NCI-H2196 (cell line): Measurements from ENCODE around the gene FATE1.
"Not testable (repeated sequence)": the region's sequence is repeated elsewhere in the genome, so short reads cannot be mapped to it uniquely, and the experiment has no call there.

Experiments
- DNase-seq: peaks from one replicate; lab custom pipeline; 2025; ENCODE audit not compliant: unreplicated experiment; lab: John Stamatoyannopoulos, UW

FATE1 gene

DNA sequence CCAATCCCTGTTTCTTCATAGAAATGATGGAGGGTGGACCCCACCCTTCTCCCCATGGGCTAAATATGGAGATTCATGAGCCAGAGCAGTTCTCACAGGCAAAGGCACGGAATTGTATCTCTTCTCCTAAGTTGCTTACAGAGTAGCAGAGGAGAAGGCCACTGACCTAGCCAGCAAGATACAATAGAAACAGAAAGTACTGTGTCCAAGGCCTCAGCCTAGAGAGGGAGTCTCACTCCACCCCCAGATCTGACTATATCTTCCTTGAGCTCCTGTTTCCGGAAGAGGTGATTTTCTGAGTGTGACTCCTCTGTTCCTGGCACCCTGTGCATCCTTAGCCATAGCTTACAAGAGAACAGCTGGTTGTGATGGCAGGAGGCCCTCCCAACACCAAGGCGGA is at the start of gene FATE1:
TSS of gene FATE1 (plus strand) at position 284 of the 400 bp plus-strand sequence. CDS start at position 369, 85 bp downstream.
- DNase-seq = no peak

DNA sequence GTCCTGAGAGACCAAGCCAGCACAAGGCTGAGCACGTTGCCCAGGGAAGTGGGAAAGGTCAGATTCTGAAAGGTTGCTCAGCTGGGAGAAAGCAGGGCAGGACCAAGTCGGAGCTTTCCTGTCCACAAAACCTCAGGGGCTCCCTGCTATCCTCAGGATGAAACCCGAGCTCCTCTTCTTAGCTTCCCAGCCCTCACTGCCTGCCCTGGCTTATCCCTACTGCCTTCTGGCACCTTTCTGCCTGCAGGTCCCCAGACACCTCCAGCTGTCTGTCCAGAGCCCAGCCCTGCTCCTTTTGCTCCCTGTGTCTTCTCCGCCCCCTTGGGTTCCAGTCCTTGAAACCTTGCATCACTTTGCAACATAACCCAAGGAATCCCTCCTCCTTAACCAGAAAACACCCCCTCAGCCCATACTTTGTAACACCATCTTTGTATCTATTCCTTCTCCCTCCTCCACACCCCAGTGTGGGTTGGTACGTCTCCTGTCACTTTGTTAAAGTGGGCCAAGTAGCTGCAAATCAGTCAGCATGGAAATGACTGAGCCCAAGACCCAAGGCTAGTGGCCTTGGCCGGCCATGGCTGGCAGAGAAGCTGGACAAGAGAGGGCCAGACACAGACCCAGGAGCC is 40.6 kb upstream of the FATE1 start:
- DNase-seq = no peak

- DNase-seq = no peak
Measured at GRCh38 chrX:151676196-151676595, 39.6 kb upstream of the FATE1 start.

- no peak for DNase-seq
Measured at GRCh38 chrX:151679798-151680402, 35.9 kb upstream of the FATE1 start.

DNA sequence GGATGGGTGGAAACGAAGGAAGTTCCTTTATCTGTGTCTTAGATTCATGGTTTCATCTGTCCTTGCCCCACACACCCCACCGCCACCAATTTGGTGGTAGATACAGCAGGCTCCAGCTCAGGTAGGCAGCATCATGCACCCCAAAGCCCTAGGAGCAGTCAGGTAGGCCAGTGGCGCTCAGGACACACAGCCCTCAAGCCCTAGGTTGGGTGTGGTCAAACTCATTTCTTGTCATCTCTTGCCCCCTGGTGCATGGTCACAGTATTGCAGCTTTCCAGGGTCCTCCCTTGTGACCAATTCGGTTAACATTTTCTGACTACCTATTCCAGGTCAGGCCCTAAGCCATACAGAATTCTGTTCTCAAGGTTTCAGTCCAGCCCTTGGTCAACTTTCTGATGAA is 35.0 kb upstream of the FATE1 start:
- peak; percentile 33 for DNase-seq

DNA sequence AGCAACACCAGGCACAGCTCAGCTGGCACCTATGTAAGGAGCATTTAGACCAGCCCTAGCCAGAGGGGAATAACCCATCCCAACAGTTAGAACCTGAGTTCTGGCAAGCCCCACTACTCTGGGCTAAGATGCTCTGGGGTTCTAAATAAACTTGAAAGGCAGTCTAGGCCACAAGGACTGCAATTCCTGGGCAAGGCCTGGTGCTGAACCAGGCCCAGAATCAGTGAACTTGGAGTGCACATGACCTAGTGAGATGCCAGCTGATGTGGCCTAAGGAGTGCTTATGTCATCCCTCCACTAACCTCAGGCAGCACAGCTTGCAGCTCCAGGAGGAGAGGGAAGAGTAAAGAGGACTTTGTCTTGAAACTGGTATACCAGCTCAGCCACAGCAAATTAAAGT is 28.2 kb upstream of the FATE1 start:
- no peak for DNase-seq

- DNase-seq = no peak
Measured at GRCh38 chrX:151688695-151689094, 27.1 kb upstream of the FATE1 start.

GRCh38 chrX:151692825-151693224 is 23.0 kb upstream of the FATE1 start:
- no peak for DNase-seq

- DNase-seq = no peak
Measured at GRCh38 chrX:151694121-151694520, 21.7 kb upstream of the FATE1 start.

DNA sequence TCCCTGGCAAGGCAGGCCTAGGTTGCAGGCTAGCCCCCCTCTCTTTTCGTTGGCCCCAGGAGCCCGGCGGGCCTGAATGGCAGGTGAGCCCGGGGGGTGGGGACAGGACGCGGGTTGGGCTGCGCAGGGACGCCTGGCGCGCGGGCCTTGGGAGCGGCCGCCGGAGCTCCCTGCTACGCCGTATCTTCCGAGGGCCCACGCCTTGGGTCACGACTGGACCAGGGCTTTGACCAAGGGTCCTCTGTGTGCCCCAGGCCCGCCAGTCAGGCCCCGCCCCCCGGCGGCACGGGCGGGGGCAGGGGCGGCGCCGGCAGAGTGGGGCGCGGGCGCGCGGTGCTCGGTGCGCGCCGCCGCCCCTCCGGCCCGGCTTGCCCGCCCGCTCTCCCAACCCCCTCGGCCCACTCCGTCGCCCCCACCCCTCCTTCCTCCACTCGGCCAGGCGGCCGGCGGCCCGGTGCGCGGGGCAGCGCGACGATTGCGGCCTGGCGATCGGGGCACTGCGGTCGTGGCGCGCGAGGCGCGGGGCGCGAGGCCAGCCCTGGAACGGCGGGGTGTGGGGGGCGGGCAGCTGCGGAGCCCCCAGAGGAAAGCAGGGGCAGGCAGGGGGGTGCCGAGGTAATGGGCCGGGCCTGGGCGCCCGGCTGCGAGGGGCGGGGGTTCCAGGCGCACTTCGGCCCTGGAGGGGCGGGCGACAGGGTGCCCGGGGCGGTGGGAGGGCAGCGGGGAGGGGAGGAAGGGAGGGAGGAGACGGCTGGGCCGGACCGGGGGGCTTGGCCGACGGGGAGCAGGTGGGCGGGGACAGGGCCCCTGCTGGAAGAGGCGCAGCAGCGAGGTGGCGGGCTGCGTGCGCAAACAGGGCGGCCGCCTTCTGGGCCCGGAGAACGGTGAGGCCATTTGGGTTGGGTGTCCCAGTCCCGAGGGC is 20.9 kb upstream of the FATE1 start, which contains the start of gene PRRG3:
TSS of gene PRRG3 (plus strand) at position 798 of the 922 bp plus-strand sequence. CDS start 3,357 bp downstream, outside the sequence.
- DNase-seq = no peak

DNA sequence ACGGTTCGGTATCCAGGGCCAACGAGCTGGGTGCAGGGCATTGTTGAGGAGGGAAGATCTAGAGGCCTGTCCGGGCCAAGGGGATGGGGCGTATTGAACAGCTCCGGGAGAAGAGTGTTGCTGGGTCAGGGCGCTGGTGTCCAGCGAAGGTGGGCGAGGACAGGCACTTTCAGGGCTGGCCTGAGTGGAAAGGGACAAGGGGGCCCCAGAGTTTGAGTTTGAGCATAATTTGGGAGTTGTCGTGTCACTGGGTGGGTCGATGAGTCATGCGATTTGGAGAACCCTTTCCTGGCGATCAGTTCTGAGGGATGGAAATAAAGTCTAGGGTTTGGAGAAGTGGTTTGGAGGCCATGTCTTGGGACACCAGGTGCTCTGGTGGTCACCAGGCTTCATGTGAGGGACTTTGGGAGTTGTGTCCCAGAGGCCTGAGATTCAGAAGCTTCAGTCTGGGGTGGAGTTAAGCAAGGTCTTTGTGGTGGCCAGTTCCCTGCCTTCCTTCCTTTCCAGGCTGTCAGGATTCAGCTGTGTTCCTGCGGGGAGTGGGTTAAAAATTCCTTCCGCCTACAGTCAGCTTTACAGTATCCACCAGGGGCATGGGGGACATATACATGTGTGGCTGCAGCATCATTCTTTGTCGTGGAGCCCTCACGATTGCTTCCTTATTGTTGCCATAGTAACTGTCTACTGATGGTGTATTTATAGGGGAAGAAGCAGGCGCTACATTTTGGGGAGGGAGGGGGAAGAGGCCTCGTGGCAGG is 20.1 kb upstream of the FATE1 start:
- no peak for DNase-seq

GRCh38 chrX:151697082-151697481 is 18.8 kb upstream of the FATE1 start:
- not testable (repeated sequence) for DNase-seq

DNA sequence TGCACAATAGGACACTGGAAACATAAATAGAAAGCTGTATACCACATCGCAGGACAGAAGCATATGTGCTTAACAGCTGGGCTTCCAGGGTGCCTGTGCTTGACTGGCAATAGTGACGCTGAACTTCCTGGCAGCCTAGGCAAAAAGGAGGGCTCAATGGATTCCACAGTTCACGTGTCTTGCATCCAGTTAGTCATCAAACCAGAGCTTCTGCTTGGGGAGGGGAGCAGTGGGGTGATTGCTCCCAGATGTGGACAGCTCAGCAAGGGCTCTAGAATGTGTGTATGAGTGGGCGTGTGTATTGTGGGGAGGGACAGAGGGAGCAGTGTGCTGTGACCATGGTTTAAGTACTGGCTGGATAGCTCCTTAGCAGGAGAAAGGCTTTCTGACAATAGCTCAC is 18.3 kb upstream of the FATE1 start:
- no peak for DNase-seq

DNA sequence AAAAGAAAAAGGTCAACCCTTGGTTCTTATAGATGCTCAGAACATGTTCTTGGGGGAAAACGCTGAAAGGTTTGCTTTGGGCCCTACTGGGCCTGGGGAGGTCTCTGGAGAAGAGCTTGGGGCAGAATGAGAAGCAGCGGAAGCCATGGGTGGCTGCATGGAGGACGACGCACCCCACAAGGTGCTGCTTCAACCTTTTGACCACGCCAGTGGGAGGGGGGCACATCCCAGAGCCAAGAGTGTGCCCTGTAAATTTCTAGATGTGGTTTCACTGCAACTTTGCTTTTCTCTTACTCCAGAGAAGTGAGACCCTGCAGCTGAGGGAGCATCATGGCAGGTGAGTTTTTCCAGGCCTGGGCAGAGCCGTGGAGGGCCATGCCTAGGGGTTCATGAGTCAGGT is 17.4 kb upstream of the FATE1 start:
- DNase-seq = no peak

DNA sequence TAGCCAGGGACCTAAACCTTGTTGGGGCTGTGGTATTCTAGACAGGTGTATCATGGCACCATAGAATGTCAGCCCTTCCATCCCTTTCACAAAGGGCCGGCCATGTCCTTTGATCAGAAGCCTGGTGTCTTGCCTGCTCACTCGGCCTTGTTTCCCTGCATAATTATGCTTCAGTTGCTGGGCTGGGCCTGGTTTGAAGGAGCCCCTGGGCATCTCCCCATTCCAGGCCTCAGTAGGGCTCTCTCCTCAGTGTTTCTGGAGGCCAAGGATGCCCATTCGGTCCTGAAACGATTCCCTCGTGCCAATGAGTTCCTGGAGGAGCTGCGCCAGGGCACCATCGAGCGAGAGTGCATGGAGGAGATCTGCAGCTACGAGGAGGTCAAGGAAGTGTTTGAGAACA is 16.1 kb upstream of the FATE1 start:
- no peak for DNase-seq

DNA sequence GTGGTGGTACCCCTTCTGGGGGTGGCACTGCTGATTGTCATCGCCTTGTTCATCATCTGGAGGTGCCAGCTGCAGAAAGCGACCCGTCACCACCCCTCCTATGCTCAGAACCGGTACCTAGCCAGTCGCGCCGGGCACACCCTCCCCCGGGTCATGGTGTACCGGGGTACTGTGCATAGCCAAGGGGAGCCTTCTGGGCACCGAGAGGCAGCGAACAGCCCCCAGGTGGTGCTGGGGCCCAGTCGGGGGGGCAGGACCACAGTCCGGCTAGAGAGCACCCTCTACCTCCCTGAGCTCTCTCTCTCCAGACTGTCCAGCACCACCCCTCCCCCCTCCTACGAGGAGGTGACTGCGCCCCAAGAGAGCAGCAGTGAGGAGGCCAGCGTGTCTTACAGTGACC is 15.3 kb upstream of the FATE1 start:
- DNase-seq = no peak

GRCh38 chrX:151701071-151701470 is 14.8 kb upstream of the FATE1 start:
- DNase-seq = no peak

- DNase-seq = no peak
Measured at GRCh38 chrX:151701531-151701930, 14.3 kb upstream of the FATE1 start.

DNA sequence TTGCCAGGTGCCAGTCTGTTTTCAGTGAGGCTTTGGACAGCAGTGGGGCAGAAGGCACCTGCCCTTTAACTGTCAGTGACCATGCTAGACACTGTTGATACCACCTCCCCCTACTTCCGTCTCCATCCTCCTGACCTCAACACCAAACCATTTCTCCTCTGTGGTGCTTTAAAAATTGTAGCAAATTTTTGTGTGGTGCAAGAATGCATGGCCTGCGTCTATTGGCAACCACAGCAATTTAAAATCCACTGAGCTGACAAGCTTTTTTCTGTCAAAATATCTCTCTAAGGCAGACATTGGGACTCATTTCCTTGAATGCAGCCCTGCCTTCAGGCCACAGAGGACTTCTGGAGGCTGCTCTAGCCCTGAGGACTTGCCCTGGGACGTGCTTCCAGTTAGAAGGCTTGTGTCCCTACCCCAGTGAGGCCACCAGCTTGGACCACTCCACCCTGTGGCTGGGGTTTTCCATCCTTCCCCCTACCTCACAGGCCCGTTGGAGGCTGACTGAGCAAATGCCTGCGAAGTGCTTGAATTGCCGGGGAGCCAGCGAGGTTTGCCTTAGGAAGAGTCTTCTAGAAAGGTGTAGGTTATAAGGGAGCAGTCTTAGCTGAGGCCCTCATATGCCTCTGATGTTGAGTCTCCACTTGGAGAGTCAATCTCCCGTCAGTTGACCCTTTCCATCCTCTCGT is 13.7 kb upstream of the FATE1 start:
- no peak for DNase-seq

- no peak for DNase-seq
Measured at GRCh38 chrX:151702741-151703340, 13.0 kb upstream of the FATE1 start.
